SK-N-MC (cell line): ENCODE results near the gene ADPGK.

Source experiments
- EZH2 ChIP-seq: fragments of 200-600 bp; sonication (generic); IDR thresholded peaks from one replicate; pipeline ENCODE4 v1.6.1; 2017; ENCODE audit warnings: antibody characterized with exemption
- FOXP2 ChIP-seq: optimal IDR thresholded peaks from 2 replicates; pipeline ENCODE3; 2011; ENCODE audit warnings: mild to moderate bottlenecking, moderate library complexity; ENCODE audit not compliant: insufficient read depth; ENCODE audit errors: extremely low read length, control extremely low read depth
- POLR2AphosphoS5 ChIP-seq: IDR thresholded peaks from 2 replicates; pipeline ENCODE4 v1.6.1; 2012; ENCODE audit warnings: mild to moderate bottlenecking, low read depth, low read length, borderline replicate concordance

- TF ChIP-seq POLR2AphosphoS5: no peak
- no peak for TF ChIP-seq EZH2
- no peak for TF ChIP-seq FOXP2
These were observed 35.1 kb upstream of the ADPGK start for GRCh38 chr15:72818632-72819031.
